Adipocyte (in vitro differentiated cells): ENCODE data around the gene DESI2.

Source experiments
- DNase-seq: peaks from one replicate; pipeline ENCODE4 v3.0.0-alpha.2; 2015; ENCODE audit warnings: low read depth
- H3K27me3 ChIP-seq: replicated peaks from 2 replicates; pipeline ENCODE4 v1.7.0; 2013; ENCODE audit warnings: mild to moderate bottlenecking, low read length, moderate library complexity; ENCODE audit not compliant: control insufficient read depth, insufficient read depth
- H3K36me3 ChIP-seq: 2 replicates; pipeline ENCODE4 v1.7.0; 2013; ENCODE audit warnings: low read length, mild to moderate bottlenecking, moderate library complexity; ENCODE audit not compliant: control insufficient read depth, insufficient read depth, severe bottlenecking
- H3K4me1 ChIP-seq: 2 replicates; pipeline ENCODE4 v1.7.0; 2013; ENCODE audit warnings: mild to moderate bottlenecking, low read length, moderate library complexity; ENCODE audit not compliant: control insufficient read depth, insufficient read depth
- H3K4me3 ChIP-seq: 2 replicates; pipeline ENCODE4 v1.7.0; 2013; ENCODE audit warnings: mild to moderate bottlenecking, low read length, moderate library complexity
- H3K9ac ChIP-seq: 2 replicates; pipeline ENCODE4 v1.7.0; 2013; ENCODE audit warnings: mild to moderate bottlenecking, low read length, moderate library complexity
- H3K9me3 ChIP-seq: 2 replicates; pipeline ENCODE4 v1.7.0; 2013; ENCODE audit warnings: mild to moderate bottlenecking, low read length, moderate library complexity; ENCODE audit not compliant: control insufficient read depth

Gene DESI2

DNA sequence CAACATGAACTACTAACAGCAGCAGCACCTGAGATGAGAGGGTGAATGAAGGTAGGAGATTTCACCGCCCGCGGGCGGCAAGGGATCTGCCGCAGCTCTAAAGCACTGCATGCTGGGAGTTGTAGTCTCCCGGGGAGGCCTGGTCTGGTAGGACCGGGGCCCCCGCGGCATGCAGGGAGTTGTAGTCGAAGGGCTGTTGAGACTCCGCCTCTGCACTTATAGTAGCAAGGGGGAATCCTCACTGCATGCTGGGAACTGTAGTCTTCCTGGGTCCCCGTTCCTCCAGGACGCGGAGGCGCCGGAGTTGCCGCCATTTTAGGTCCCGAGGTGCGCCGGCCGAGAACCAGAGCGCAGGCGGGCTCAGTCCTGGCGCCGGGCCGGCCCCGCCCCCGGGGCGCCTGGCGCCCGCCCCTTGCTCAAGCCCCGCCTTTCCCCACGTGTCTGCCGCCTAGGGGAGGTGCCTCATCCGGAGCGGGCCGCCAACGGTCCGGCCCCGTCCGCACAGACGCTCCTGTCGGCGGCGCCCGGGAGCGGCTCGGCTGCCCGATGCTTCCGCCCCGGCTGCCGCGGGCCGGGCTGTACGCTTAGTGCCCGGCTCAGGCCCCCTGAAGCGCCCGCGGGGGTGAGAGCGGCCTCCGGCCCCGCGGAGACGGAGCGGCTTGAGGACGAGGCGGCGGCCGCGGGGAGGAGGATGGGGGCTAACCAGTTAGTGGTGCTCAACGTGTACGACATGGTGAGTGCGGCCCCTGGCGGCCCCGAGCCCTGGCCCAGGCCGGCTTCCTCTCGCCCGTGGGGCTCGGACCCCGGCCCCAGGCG is at the start of gene DESI2:
Gene DESI2 (plus strand): TSS at position 504 of the 816 bp plus-strand sequence. CDS start 188 bp downstream, at position 692.
- Histone ChIP-seq H3K27me3 (no peaks in the 10 kb centered on the region), H3K9me3 (no peaks in the 10 kb centered on the region), H3K4me3 (peak within 1 kb of the TSS; percentile 97), H3K4me1 (peaks cover 24% of the 10 kb centered on the region), H3K9ac (peak within 1 kb of the TSS; percentile 94), H3K36me3 (peaks cover 9% of the 10 kb centered on the region)
- DNase-seq: peak; percentile 100

DNA sequence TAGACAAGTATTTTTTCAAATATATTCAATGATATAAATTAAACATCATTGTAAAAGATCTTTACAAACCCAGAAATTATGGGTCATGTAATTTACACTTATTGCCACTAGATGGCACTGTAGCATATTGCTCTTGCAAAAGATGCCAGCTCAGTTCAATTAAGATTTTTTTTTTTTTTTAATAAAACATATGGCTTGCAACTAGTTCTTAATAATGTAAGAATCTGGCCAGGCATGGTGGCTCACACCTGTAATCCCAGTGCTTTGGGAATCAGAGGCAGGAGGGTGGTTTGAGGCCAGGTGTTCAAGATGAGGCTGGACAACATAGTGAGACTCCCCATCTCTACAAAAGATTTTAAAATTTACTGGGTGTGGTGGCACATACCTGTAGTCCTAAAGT is 49.4 kb upstream of the DESI2 start:
- peak; percentile 80 for DNase-seq
- Histone ChIP-seq H3K9ac (no peak overlapping the region), H3K4me3 (no peak overlapping the region), H3K4me1 (peaks cover 10% of the 10 kb centered on the region), H3K36me3 (no peaks in the 10 kb centered on the region), H3K9me3 (no peaks in the 10 kb centered on the region), H3K27me3 (no peaks in the 10 kb centered on the region)

DNA sequence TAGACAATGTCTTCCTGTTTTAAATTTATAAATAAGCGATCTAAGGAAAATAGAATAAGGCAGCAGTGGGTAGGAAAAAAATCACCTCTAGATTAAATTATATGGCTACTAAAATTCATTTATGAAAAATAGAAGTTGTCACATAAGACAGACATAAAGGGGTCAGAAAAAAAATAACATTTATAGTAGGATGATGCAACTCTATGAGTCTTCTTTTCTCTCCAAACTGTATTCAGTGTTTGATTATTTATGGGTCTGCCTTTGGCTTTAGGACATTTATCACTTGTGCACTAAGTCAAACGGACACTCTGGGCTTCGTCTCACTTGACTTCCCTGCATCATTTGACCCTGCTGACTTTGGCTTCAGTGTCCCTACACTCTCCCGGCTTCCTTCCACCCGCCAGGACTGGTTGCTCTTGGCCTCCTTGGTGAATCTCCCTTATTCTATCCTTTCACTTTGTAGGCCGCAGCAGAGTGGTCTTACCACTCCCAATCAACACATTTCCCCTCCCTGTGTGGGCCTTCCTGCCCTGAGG is 47.0 kb upstream of the DESI2 start:
- no peak for DNase-seq
- no peaks in the 10 kb centered on the region for H3K9me3 ChIP-seq
- no peaks in the 10 kb centered on the region for H3K4me1 ChIP-seq

DNA sequence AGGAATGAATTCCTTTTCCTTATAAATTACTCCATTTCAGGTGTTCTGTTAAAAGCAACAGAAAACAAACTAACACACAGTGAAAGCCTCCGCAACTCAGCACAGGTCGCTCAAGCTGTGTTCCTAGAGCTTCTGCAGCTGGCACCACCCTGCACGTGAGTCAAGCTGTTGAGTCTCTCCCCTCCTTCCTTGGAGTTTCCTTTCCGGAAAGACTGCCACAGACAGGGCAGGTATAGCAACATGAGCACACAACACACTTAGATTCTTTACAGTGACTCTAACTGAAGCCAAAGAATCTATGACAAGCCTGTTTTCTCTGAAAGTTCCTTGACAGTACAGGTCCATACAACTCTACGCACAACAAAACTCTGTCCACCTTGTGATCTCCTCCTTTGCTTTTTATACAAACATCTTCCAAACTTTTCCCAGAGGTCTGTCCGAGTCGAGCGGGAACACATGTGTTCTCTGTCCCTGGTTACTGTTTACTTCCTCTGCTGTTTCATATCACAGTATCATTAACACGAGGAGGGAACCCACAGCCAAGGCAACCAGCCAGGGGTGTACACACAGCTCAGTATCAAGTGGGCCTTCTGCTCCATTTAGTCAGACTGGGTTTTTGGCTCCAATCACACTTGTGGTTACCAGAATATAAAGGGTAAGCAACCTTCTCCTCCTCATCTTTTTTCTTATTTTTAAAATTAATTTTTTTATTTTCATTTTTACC is 38.7 kb upstream of the DESI2 start:
- no peak overlapping the region for H3K4me3 ChIP-seq

More for the DNA sequence above, 47.0 kb upstream of the DESI2 start:
- Histone ChIP-seq H3K36me3 (no peaks in the 10 kb centered on the region), H3K27me3 (no peaks in the 10 kb centered on the region), H3K4me3 (no peak overlapping the region), H3K9ac (no peak overlapping the region)

DNA sequence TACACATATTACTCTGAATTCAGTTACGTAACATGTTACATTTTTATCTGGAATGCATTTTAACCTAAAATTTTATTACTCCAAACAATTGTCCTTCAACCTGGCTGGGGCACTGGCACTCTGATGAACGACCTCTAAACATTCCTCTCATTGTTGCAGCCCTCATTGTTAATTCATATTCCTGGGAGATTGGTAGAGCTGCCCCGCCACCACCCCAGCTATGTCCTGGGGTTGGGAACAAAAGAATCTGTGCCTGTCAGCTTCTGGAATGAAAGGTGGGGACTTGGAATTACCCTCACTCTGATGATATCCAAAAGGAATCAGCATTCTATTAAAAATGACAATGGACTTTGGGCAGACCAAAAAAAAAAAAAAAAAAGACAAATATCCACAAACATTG is 38.0 kb upstream of the DESI2 start:
- Histone ChIP-seq H3K9me3 (no peaks in the 10 kb centered on the region), H3K27me3 (no peaks in the 10 kb centered on the region), H3K9ac (no peak overlapping the region), H3K36me3 (no peaks in the 10 kb centered on the region), H3K4me1 (no peaks in the 10 kb centered on the region), H3K4me3 (no peak overlapping the region)
- DNase-seq: no peak

More for the DNA sequence above, 38.7 kb upstream of the DESI2 start:
- H3K27me3 ChIP-seq: no peaks in the 10 kb centered on the region
- H3K9ac ChIP-seq: no peak overlapping the region
- DNase-seq: no peak
- no peaks in the 10 kb centered on the region for H3K4me1 ChIP-seq
- no peaks in the 10 kb centered on the region for H3K9me3 ChIP-seq
- no peaks in the 10 kb centered on the region for H3K36me3 ChIP-seq

DNA sequence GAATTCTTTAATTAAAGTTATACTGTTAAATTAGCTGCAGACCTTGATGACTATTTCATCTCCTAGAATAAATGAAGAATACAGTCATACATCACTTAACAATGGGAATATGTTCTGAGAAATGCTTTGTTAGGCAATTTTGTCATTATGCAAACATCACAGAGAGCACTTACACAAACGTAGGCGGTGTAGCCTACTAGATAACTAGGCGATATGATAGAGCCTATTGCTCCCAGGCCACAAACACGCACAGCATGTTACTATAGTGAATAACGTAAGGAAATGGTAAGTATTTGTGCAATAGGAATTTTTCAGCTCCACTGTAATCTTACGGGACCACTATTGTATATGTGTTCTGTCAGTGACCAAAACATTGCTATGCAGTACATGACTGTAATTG is 37.6 kb upstream of the DESI2 start:
- Histone ChIP-seq H3K36me3 (no peaks in the 10 kb centered on the region), H3K4me3 (no peak overlapping the region), H3K9me3 (no peaks in the 10 kb centered on the region), H3K9ac (no peak overlapping the region), H3K27me3 (no peaks in the 10 kb centered on the region), H3K4me1 (no peaks in the 10 kb centered on the region)
- DNase-seq: no peak

DNA sequence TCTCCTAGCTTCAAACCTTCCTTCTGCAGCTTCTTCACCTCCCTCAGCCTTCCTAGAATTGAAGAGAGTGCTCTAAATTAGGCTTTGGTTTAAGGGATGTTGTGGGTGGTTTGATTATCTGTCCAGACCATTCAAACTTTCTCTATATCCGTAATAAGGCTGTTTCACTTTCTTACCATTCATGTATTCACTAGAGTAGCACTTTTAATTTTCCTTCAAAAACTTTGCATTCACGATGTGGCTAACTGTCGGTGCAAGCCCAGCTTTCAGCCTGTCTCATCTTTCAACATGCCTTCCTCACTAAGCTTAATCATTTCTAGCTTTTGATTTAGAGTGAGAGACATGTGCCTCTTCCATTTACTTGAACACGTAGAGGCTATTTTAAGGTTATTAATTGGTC is 26.2 kb upstream of the DESI2 start:
- Histone ChIP-seq H3K9ac (no peak overlapping the region), H3K4me3 (no peak overlapping the region), H3K27me3 (no peaks in the 10 kb centered on the region), H3K36me3 (no peaks in the 10 kb centered on the region), H3K9me3 (no peaks in the 10 kb centered on the region), H3K4me1 (no peaks in the 10 kb centered on the region)
- DNase-seq: no peak

DNA sequence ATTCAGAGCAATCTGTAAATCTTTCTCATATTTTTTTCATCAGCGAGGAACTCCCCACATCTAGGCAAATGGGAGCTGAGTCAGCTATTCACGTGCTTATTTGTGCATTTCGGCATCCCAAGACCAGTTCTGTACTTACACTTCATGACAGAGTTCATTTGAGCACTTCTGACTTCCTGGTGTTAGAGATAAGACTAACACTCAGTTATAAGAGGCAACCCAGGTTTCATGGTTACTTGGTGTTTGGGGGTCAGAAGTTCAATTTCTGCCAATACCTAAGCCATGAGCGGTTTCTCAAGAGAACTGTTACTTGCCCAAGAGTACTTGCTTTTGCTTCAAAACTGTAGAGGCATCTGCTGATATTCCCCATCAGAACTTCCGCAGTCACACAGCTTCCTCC is 24.1 kb upstream of the DESI2 start:
- H3K9me3 ChIP-seq: no peaks in the 10 kb centered on the region
- no peak overlapping the region for H3K9ac ChIP-seq
- no peaks in the 10 kb centered on the region for H3K36me3 ChIP-seq
- no peaks in the 10 kb centered on the region for H3K4me1 ChIP-seq
- no peak for DNase-seq
- no peaks in the 10 kb centered on the region for H3K27me3 ChIP-seq
- no peak overlapping the region for H3K4me3 ChIP-seq

DNA sequence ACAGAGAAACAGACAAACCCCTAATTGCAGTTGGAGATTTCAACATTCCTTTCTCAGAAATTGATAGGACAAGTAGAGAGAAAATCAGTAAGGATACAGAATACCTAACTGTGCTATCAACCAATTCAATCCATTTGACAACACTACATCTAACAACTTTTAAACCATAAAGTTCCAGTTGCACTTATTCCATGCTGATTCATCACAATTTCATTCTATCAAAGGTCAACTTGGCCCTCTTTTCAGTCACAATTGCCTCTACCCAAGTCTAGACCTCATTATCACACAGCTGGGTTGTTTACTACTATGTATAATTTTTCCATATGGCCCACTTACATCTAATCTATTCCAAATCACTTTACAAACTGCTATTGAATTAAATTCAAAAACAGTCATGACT is 19.8 kb upstream of the DESI2 start:
- Histone ChIP-seq H3K4me3 (no peak overlapping the region), H3K27me3 (no peaks in the 10 kb centered on the region), H3K36me3 (no peaks in the 10 kb centered on the region), H3K4me1 (no peaks in the 10 kb centered on the region), H3K9ac (no peak overlapping the region), H3K9me3 (no peaks in the 10 kb centered on the region)
- DNase-seq: no peak

DNA sequence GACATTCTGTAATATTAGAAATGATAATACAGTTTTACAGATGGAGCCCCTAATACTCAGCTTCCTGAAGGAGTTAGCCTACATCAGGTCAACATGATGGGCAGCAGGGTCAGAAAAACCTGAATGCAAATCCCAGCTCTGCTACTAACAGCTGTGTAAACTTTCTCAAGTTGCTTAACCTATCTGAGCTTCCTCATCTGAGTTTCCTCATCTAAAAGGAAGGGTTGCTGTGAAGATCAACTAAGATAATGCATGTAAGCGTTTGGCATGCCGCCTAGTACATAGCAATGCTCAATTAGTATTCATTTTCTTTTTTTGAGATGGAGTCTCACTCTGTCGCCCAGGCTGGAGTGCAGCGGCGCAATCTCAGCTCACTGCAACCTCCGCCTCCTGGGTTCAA is 18.4 kb upstream of the DESI2 start:
- no peak for DNase-seq

DNA sequence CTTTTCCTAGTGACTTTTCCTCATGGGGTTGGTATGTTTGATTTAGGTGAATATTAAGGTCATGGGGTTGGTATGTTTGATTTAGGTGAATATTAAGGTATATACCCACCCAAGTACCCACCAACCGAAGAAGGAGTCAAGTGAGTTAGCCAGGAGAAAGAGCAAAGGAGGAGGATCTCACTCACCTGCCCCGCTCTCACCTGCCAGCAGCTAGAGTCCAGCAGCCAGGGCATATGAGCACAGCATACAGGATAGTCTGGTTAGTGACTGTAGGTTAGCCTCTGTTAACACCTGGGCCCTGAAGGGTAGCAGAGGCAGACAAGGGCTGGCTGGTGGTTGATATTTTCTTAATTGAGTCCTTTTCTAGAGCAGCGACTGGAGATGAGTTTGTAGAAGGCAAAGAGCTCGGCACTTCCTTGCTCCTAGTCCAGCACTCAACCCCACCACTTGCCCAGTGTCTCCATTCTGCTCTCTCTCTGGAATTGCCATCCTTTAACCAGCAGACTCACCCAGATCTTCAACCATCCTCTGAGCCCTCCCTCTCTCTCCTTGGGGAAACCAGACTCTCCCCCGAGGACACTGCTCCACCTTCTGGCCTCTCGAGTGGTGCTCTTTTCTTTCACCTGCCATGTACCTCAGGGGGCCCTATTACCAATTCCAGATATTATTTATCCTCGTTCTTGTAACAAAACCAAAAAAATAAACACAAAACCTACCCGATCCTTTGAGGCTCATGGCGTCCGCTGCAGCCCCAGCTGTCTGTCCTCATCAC is 16.3 kb upstream of the DESI2 start:
- H3K4me1 ChIP-seq: no peaks in the 10 kb centered on the region
- no peaks in the 10 kb centered on the region for H3K36me3 ChIP-seq
- no peak for DNase-seq
- H3K4me3 ChIP-seq: no peak overlapping the region
- H3K9ac ChIP-seq: no peak overlapping the region
- no peaks in the 10 kb centered on the region for H3K27me3 ChIP-seq
- H3K9me3 ChIP-seq: no peaks in the 10 kb centered on the region

More for the DNA sequence above, 18.4 kb upstream of the DESI2 start:
- Histone ChIP-seq H3K27me3 (no peaks in the 10 kb centered on the region), H3K36me3 (no peaks in the 10 kb centered on the region), H3K9ac (no peak overlapping the region), H3K4me1 (no peaks in the 10 kb centered on the region), H3K9me3 (no peaks in the 10 kb centered on the region), H3K4me3 (no peak overlapping the region)
